ENCODE results near the gene NTHL1. TPM values are rescaled to one million over a fixed set of nuclear protein-coding genes. Genes with fewer than 3 reads are reported as not detected.
"Not testable (repeated sequence)": the region's sequence is repeated elsewhere in the genome, so short reads cannot be mapped to it uniquely, and the experiment has no call there.

NTHL1 gene
- total RNA-seq, 1 donor from 2014 or later, result 13.7 TPM

- TF ChIP-seq CTCF (IDR thresholded peaks at IDR 0.05; ENCODE audit: insufficient read depth, low read depth, low read length) (no peak), EZH2 (IDR thresholded peaks at IDR 0.05; ENCODE audit: insufficient read depth, low read length) (no peak)
- Histone ChIP-seq H3K4me3 (ENCODE audit: insufficient read depth, low read depth, low read length) (peak overlapping the region; percentile 43), H3K27me3 (ENCODE audit: insufficient read depth, low read length) (no peaks in the 10 kb centered on the region), H3K79me2 (ENCODE audit: insufficient read depth, low read length) (peaks cover 45% of the 10 kb centered on the region), H3K4me2 (ENCODE audit: low read length) (peak overlapping the region; percentile 84), H3K4me1 (ENCODE audit: insufficient read depth, low read length) (peaks cover 73% of the 10 kb centered on the region), H4K20me1 (ENCODE audit: insufficient read depth, low read length) (peaks cover 3% of the 10 kb centered on the region), H3K27ac (ENCODE audit: low read depth, low read length) (peak overlapping the region; percentile 90), H2AFZ (ENCODE audit: low read depth, low read length) (peak overlapping the region; percentile 8), H3K9ac (ENCODE audit: low read length) (peak overlapping the region; percentile 75), H3K9me3 (ENCODE audit: insufficient read depth, low read depth, low read length) (no peaks in the 10 kb centered on the region), H3K36me3 (ENCODE audit: insufficient read depth, low read length) (no peaks in the 10 kb centered on the region)
- peak; percentile 74 for DNase-seq (ENCODE audit: low read depth)
- Mint-ChIP-seq H3K4me3 (ENCODE audit: unreplicated experiment) (no peak overlapping the region), H3K27ac (ENCODE audit: unreplicated experiment) (no peak overlapping the region), H3K27me3 (ENCODE audit: low read depth, unreplicated experiment) (no peaks in the 10 kb centered on the region), H3K36me3 (ENCODE audit: low read depth, unreplicated experiment) (no peaks in the 10 kb centered on the region), H3K4me1 (ENCODE audit: low read depth, unreplicated experiment) (peaks cover 15% of the 10 kb centered on the region), H3K9me3 (ENCODE audit: unreplicated experiment) (no peaks in the 10 kb centered on the region)
- FAIRE-seq, result no peak
Observed at GRCh38 chr16:2035431-2036199, 12.0 kb downstream of the NTHL1 start.

- Histone ChIP-seq H3K4me3 (ENCODE audit: insufficient read depth, low read depth, low read length) (peak overlapping the region; percentile 39), H3K36me3 (ENCODE audit: insufficient read depth, low read length) (no peaks in the 10 kb centered on the region), H3K79me2 (ENCODE audit: insufficient read depth, low read length) (peaks cover 46% of the 10 kb centered on the region), H4K20me1 (ENCODE audit: insufficient read depth, low read length) (peaks cover 4% of the 10 kb centered on the region), H3K9me3 (ENCODE audit: insufficient read depth, low read depth, low read length) (no peaks in the 10 kb centered on the region), H3K4me1 (ENCODE audit: insufficient read depth, low read length) (peaks cover 66% of the 10 kb centered on the region), H3K4me2 (ENCODE audit: low read length) (peak overlapping the region; percentile 84), H2AFZ (ENCODE audit: low read depth, low read length) (no peak overlapping the region), H3K9ac (ENCODE audit: low read length) (peak overlapping the region; percentile 75), H3K27me3 (ENCODE audit: insufficient read depth, low read length) (no peaks in the 10 kb centered on the region), H3K27ac (ENCODE audit: low read depth, low read length) (peak overlapping the region; percentile 90)
- no peaks in the 10 kb centered on the region for H3K36me3 Mint-ChIP-seq (ENCODE audit: low read depth, unreplicated experiment)
- TF ChIP-seq EZH2 (IDR thresholded peaks at IDR 0.05; ENCODE audit: insufficient read depth, low read length), result no peak
- no peak for TF ChIP-seq CTCF (IDR thresholded peaks at IDR 0.05; ENCODE audit: insufficient read depth, low read depth, low read length)
- no peak overlapping the region for H3K27ac Mint-ChIP-seq (ENCODE audit: unreplicated experiment)
- peak overlapping the region; percentile 67 for H3K4me3 Mint-ChIP-seq (ENCODE audit: unreplicated experiment)
- no peaks in the 10 kb centered on the region for H3K9me3 Mint-ChIP-seq (ENCODE audit: unreplicated experiment)
- peaks cover 15% of the 10 kb centered on the region for H3K4me1 Mint-ChIP-seq (ENCODE audit: low read depth, unreplicated experiment)
- DNase-seq (ENCODE audit: low read depth), result no peak
- H3K27me3 Mint-ChIP-seq (ENCODE audit: low read depth, unreplicated experiment), result no peaks in the 10 kb centered on the region
- FAIRE-seq, result no peak
Observed at GRCh38 chr16:2034696-2035430, 12.8 kb downstream of the NTHL1 start.

DNA sequence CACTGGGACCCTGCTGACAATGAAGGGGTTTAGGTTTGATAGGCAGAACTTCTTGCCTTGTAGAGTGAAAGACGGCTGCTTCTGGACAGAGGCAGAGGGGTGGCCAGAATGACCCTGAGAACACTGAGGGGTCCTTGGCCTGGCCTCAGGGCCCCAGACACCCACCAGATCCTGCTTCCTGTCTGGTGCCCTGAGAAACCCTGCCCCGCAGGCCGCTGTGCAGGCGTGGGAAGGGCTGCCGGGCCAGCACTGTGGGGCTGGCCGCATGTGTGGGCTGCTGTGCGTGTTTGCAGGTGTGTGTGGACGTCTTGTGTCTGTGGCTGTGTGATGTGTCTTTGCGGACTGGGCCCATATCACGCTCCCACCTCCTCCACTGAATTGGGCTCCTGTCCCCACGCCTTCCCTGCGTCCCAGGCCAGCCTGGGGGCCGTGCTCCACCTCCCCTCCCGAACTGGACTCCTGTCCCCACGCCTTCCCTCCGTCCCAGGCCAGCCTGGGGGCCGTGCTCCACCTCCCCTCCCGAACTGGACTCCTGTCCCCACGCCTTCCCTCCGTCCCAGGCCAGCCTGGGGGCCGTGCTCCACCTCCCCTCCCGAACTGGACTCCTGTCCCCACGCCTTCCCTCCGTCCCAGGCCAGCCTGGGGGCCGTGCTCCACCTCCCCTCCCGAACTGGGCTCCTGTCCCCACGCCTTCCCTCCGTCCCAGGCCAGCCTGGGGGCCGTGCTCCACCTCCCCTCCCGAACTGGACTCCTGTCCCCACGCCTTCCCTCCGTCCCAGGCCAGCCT lies 13.5 kb downstream of the NTHL1 start:
- H3K27ac ChIP-seq (ENCODE audit: low read depth, low read length), result peak overlapping the region; percentile 95
- H3K27me3 Mint-ChIP-seq (ENCODE audit: low read depth, unreplicated experiment); FAIRE-seq; H3K9me3 Mint-ChIP-seq (ENCODE audit: unreplicated experiment); H3K36me3 Mint-ChIP-seq (ENCODE audit: low read depth, unreplicated experiment); H3K4me3 Mint-ChIP-seq (ENCODE audit: unreplicated experiment); H3K27me3 ChIP-seq (ENCODE audit: insufficient read depth, low read length); H3K36me3 ChIP-seq (ENCODE audit: insufficient read depth, low read length); H4K20me1 ChIP-seq (ENCODE audit: insufficient read depth, low read length); H3K9me3 ChIP-seq (ENCODE audit: insufficient read depth, low read depth, low read length): not testable (repeated sequence)
- H3K4me1 ChIP-seq (ENCODE audit: insufficient read depth, low read length), result peaks cover 59% of the 10 kb centered on the region
- peak; percentile 20 for DNase-seq (ENCODE audit: low read depth)
- H3K9ac ChIP-seq (ENCODE audit: low read length), result peak overlapping the region; percentile 89
- H3K79me2 ChIP-seq (ENCODE audit: insufficient read depth, low read length), result peaks cover 54% of the 10 kb centered on the region
- H3K4me3 ChIP-seq (ENCODE audit: insufficient read depth, low read depth, low read length), result peak overlapping the region; percentile 75
- H3K4me1 Mint-ChIP-seq (ENCODE audit: low read depth, unreplicated experiment), result peaks cover 13% of the 10 kb centered on the region
- peak overlapping the region; percentile 62 for H3K27ac Mint-ChIP-seq (ENCODE audit: unreplicated experiment)
- peak overlapping the region; percentile 99 for H3K4me2 ChIP-seq (ENCODE audit: low read length)
- H2AFZ ChIP-seq (ENCODE audit: low read depth, low read length), result peak overlapping the region; percentile 65

Data from astrocyte (in vitro differentiated cells and primary cell).